HepG2 (cell line): ENCODE measurements around the gene ASXL1. TPM values are rescaled to one million over a fixed set of nuclear protein-coding genes. Genes with fewer than 3 reads are reported as not detected.
A peak's percentile ranks its signal among the peaks of the same experiment; 100 is the strongest.

Experiments used
- AGO2 ChIP-seq: fragments of 200-400 bp; formaldehyde crosslinking; optimal IDR thresholded peaks from 2 replicates; pipeline ENCODE3; 2017; ENCODE audit warnings: mild to moderate bottlenecking, low read depth, low read length, moderate library complexity
- BRCA1 ChIP-seq: sonication (generic); formaldehyde crosslinking; IDR thresholded peaks from 2 replicates; pipeline ENCODE4 v1.4.0; 2020; ENCODE audit warnings: missing genetic modification reagents
- BRD4 ChIP-seq: sonication (generic); formaldehyde crosslinking; IDR thresholded peaks from 2 replicates; pipeline ENCODE4 v1.4.0; 2020; ENCODE audit warnings: missing genetic modification reagents
- CCDC6 ChIP-seq: sonication (generic); formaldehyde crosslinking; IDR thresholded peaks from 2 replicates; pipeline ENCODE4 v1.8.1; 2022; ENCODE audit warnings: mild to moderate bottlenecking, missing genetic modification reagents, moderate library complexity
- FOXA1 ChIP-seq, 2 experiments: fragments of 450-650 bp in 1 of 2; sonication (generic) in 1 of 2; formaldehyde crosslinking in 1 of 2; IDR thresholded peaks; 2 replicates each; pipeline versions ENCODE4 v1.4.0 to v1.6.1; 2016 to 2020; ENCODE audit warnings: missing genetic modification reagents in 1 of 2
- FOXO1 ChIP-seq: sonication (generic); formaldehyde crosslinking; IDR thresholded peaks from 2 replicates; pipeline ENCODE4 v1.4.0; 2020; ENCODE audit warnings: missing genetic modification reagents
- FOXP1 ChIP-seq, 2 experiments: fragments of 450-650 bp in 1 of 2; IDR thresholded peaks; 2 replicates each; pipeline ENCODE4 v1.6.1; 2017 to 2018; ENCODE audit warnings: antibody characterized with exemption in 1 of 2
- IKZF4 ChIP-seq: sonication (generic); formaldehyde crosslinking; IDR thresholded peaks from 2 replicates; pipeline ENCODE4 v1.5.1; 2020; ENCODE audit warnings: borderline replicate concordance, mild to moderate bottlenecking, low read depth, missing genetic modification reagents; ENCODE audit errors: not compliant biosample characterization
- IRF2 ChIP-seq: IDR thresholded peaks from 2 replicates; pipeline ENCODE4 v1.6.1; 2018; ENCODE audit warnings: missing genetic modification reagents, missing compliant biosample characterization
- MAFK ChIP-seq, 2 experiments: IDR thresholded peaks in 1 of 2; conservative IDR thresholded peaks in 1 of 2; 2 replicates each; pipeline ENCODE4 v1.6.1; 2011; ENCODE audit warnings: improper control_type of control experiment in 2 of 2, low read length in 2 of 2
- PHF8 ChIP-seq: sonication (generic); formaldehyde crosslinking; IDR thresholded peaks from 2 replicates; pipeline ENCODE4 v1.5.0; 2020; ENCODE audit warnings: missing genetic modification reagents
- PRDM10 ChIP-seq: sonication (generic); formaldehyde crosslinking; IDR thresholded peaks from 2 replicates; pipeline ENCODE4 v1.4.0; 2020; ENCODE audit warnings: low read depth, missing genetic modification reagents
- RBFOX2 ChIP-seq: fragments of 200-400 bp; formaldehyde crosslinking; IDR thresholded peaks from 2 replicates; pipeline ENCODE4 v1.6.1; 2017; ENCODE audit warnings: low read depth, mild to moderate bottlenecking, low read length
- RCOR2 ChIP-seq: IDR thresholded peaks from 2 replicates; pipeline ENCODE4 v1.6.1; 2016; ENCODE audit warnings: missing biosample characterization, missing genetic modification reagents
- STAT6 ChIP-seq: sonication (generic); formaldehyde crosslinking; IDR thresholded peaks from 2 replicates; pipeline ENCODE4 v1.4.0; 2020; ENCODE audit warnings: missing genetic modification reagents, mild to moderate bottlenecking, borderline replicate concordance
- TFDP1 ChIP-seq: IDR thresholded peaks from 2 replicates; pipeline ENCODE4 v1.6.1; 2016; ENCODE audit warnings: missing compliant biosample characterization, missing genetic modification reagents, borderline replicate concordance
- THAP8 ChIP-seq: sonication (generic); formaldehyde crosslinking; IDR thresholded peaks from 2 replicates; pipeline ENCODE4 v1.5.1; 2020; ENCODE audit warnings: missing genetic modification reagents, mild to moderate bottlenecking, borderline replicate concordance
- ZC3H13 ChIP-seq: sonication (generic); formaldehyde crosslinking; IDR thresholded peaks from 2 replicates; pipeline ENCODE4 v1.8.1; 2023; ENCODE audit warnings: mild to moderate bottlenecking, missing genetic modification reagents, moderate library complexity
- ZNF143 ChIP-seq: sonication (generic); formaldehyde crosslinking; IDR thresholded peaks from 2 replicates; pipeline ENCODE4 v1.4.0; 2020; ENCODE audit warnings: missing genetic modification reagents
- ZNF652 ChIP-seq: IDR thresholded peaks from 2 replicates; pipeline ENCODE4 v1.6.1; 2016; ENCODE audit warnings: low read depth, borderline replicate concordance
- ZNF878 ChIP-seq: sonication (generic); formaldehyde crosslinking; IDR thresholded peaks from 2 replicates; pipeline ENCODE4 v1.8.1; 2023; ENCODE audit warnings: mild to moderate bottlenecking, missing genetic modification reagents, moderate library complexity
- polyA plus RNA-seq, 8 experiments: library from polyadenylated mRNA; depleted of rRNA in 3 of 8; stranded (reverse) in 7 of 8; unstranded in 1 of 8; fragments of >200 nt; fragmentation: Illumina TruSeq in 4 of 8; extraction: Trizol in 4 of 8; gene quantifications; 2 replicates each; pipeline versions ENCODE4 v1.2.1 to v1.2.3, GENCODE V29; 2011 to 2016; ENCODE audit warnings: low read depth in 4 of 8, missing spikeins in 1 of 8, mixed read lengths in 1 of 8; ENCODE audit not compliant: insufficient read depth in 1 of 8
- total RNA-seq, 5 experiments: library from RNA; depleted of rRNA; stranded (reverse); fragments of >200 nt; fragmentation: Illumina TruSeq; extraction: Trizol; gene quantifications; 2 replicates each; pipeline ENCODE4 v1.2.3, GENCODE V29; 2016; ENCODE audit warnings: low read depth in 1 of 5

The ASXL1 gene
- total and polyA plus RNA-seq, 2 of the 13 experiments (the other 11 are each of a cell fraction or from before 2014, with no cell fraction given) = 62.1 to 74.8 TPM

GRCh38 chr20:32358883-32359632 is 927 bp downstream of the ASXL1 start (continued):
- TF ChIP-seq STAT6 (CRISPR knock-in tag) (no peak), FOXO1 (CRISPR knock-in tag) (no peak; the same call in 1 of the 2 replicates), BRD4 (peak; percentile 22), RBFOX2 (peak; percentile 39; the same call in 1 of the 2 replicates), ZNF878 (CRISPR knock-in tag) (peak; percentile 27; the same call in 1 of the 2 replicates), ZNF143 (CRISPR knock-in tag) (peak; percentile 70), PHF8 (CRISPR knock-in tag) (peak; percentile 73), TFDP1 (CRISPR knock-in tag) (peak; percentile 57; the same call in 1 of the 2 replicates), AGO2 (peak; percentile 60), FOXP1 (IDR thresholded peaks at IDR 0.05) (no peak), FOXP1 (CRISPR knock-in tag; IDR thresholded peaks at IDR 0.05) (no peak), THAP8 (CRISPR knock-in tag) (no peak), ZC3H13 (CRISPR knock-in tag) (peak; percentile 94), BRCA1 (CRISPR knock-in tag) (no peak; the same call in 1 of the 2 replicates), ZNF652 (CRISPR knock-in tag) (0 out of 2 replicates have a peak, but pooled peaks have one; percentile 11), PRDM10 (CRISPR knock-in tag) (no peak; the same call in 1 of the 2 replicates), IKZF4 (CRISPR knock-in tag) (peak; percentile 86), CCDC6 (CRISPR knock-in tag) (no peak), MAFK (conservative IDR thresholded peaks at IDR 0.05 in 1 of 2, IDR thresholded peaks at IDR 0.05 in 1 of 2; ENCODE audit: low read length in 2 of 2) (no peak), IRF2 (CRISPR knock-in tag) (peak; percentile 56), RCOR2 (no peak), FOXA1 (IDR thresholded peaks at IDR 0.05) (no peak), FOXA1 (CRISPR knock-in tag; IDR thresholded peaks at IDR 0.05) (0 out of 2 replicates have a peak, but pooled peaks have one; percentile 16)
